HG02870 (cell line): ENCODE results near the gene AIRE.
"Not testable (repeated sequence)": the region's sequence is repeated elsewhere in the genome, so short reads cannot be mapped to it uniquely, and the experiment has no call there.

Experiments
- ATAC-seq: cut with Tn5 transposase; IDR thresholded peaks from one replicate; pipeline ENCODE4 v1.9.1; 2021; ENCODE audit warnings: mild to moderate bottlenecking, moderate library complexity; ENCODE audit not compliant: unreplicated experiment

Gene AIRE

GRCh38 chr21:44291078-44291935, 5.6 kb downstream of the AIRE start:
- ATAC-seq = no peak

- no peak for ATAC-seq
Observed at GRCh38 chr21:44291936-44292811, 6.5 kb downstream of the AIRE start.

- no peak for ATAC-seq
Observed at GRCh38 chr21:44292812-44293195, 7.1 kb downstream of the AIRE start.

GRCh38 chr21:44293551-44294231, 8.0 kb downstream of the AIRE start:
- no peak for ATAC-seq

GRCh38 chr21:44294391-44295162, 8.9 kb downstream of the AIRE start:
- no peak for ATAC-seq

GRCh38 chr21:44295163-44295573, 9.5 kb downstream of the AIRE start:
- ATAC-seq = no peak

GRCh38 chr21:44295646-44296045, 10.0 kb downstream of the AIRE start:
- ATAC-seq = no peak

- no peak for ATAC-seq
Observed at GRCh38 chr21:44296103-44296519, 10.4 kb downstream of the AIRE start.

GRCh38 chr21:44296916-44297315, 11.2 kb downstream of the AIRE start:
- no peak for ATAC-seq

- no peak for ATAC-seq
Observed at GRCh38 chr21:44297525-44298290, 12.0 kb downstream of the AIRE start.

GRCh38 chr21:44298301-44298700, 12.6 kb downstream of the AIRE start:
- ATAC-seq = no peak

- ATAC-seq = no peak
Observed at GRCh38 chr21:44299085-44299457, 13.4 kb downstream of the AIRE start.

GRCh38 chr21:44299458-44300261, 14.0 kb downstream of the AIRE start, which contains the start of gene PFKL:
Gene PFKL, plus strand, starts transcription at chr21:44300053. Its CDS starts 53 bp downstream, at chr21:44300106.
- ATAC-seq = peak; percentile 36

GRCh38 chr21:44300262-44300959, 14.7 kb downstream of the AIRE start:
- ATAC-seq = peak; percentile 27

- ATAC-seq = no peak
Observed at GRCh38 chr21:44301141-44301540, 15.5 kb downstream of the AIRE start.

GRCh38 chr21:44301961-44302406, 16.3 kb downstream of the AIRE start:
- no peak for ATAC-seq

GRCh38 chr21:44302573-44303401, 17.1 kb downstream of the AIRE start:
- not testable (repeated sequence) for ATAC-seq
